ENCODE data around the gene DVL1.

DVL1 gene

DNA sequence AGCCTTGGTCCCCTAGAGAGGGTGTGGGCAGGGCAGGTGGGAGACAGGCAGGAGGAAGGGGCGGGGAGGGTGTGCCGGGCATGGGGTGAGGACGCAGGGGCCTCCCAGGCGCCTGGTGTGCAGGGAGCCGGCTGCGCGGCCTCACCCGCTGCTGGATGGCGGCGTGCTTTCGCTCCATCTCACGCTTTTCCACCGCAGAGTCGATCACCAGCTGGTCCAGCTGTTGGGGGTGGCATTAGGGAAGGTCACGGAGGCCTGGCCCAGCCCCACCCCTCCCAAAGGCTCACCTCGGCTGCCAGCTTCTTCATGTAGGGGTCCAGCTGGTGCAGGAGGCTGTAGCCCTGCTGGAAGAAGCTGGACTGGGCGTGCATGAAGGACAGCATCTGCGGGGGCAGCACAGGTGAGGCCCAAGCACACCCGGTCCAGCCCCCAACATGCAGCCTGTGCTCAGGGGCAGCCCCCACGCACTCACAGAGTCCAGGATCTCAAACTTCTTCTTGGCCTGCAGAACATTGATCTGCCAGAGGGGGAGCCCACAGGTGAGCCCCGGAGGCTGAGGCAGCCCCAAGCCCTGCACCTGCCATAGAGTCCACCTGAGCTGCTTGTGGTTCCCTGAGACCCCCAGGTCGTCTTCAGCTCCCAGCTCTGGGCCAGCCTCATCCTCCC, 49.4 kb downstream of the DVL1 start:
- DNase-seq (ENCODE audit: low read depth, low spot score) = no peak

- DNase-seq (ENCODE audit: low read depth, low spot score) = no peak
These were observed 50.1 kb downstream of the DVL1 start for GRCh38 chr1:1298861-1299685.

GRCh38 chr1:1297802-1298424, 51.3 kb downstream of the DVL1 start:
- no peak for DNase-seq (ENCODE audit: low read depth, low spot score)

- DNase-seq (ENCODE audit: low read depth, low spot score) = no peak
These were observed 52.9 kb downstream of the DVL1 start for GRCh38 chr1:1296070-1297061.

- no peak for DNase-seq (ENCODE audit: low read depth, low spot score)
These were observed 53.9 kb downstream of the DVL1 start for GRCh38 chr1:1295154-1295923.

- DNase-seq (ENCODE audit: low read depth, low spot score) = no peak
These were observed 54.8 kb downstream of the DVL1 start for GRCh38 chr1:1294250-1294890.

- no peak for DNase-seq (ENCODE audit: low read depth, low spot score)
These were observed 55.7 kb downstream of the DVL1 start for GRCh38 chr1:1293263-1294249.

DNA sequence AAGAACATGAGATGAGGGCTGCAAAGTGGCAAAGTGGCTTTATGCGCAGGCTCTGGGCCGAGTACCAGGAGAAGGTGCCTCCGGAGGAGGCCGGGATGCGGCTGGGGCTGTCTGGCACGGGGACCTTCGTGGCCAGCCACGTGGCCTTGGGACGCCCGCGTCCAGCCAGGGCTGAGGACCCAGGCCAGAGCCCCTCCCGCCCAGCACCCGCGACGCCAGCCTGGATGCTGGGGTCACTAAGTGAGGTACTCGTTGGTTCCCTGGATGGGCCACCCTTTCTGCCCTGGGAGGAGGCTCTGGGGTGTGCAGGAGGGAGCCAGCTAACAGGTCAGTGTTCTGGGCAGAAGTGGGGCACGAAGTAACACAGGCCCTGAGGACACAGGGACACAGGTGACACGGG, 56.4 kb downstream of the DVL1 start:
- DNase-seq (ENCODE audit: low read depth, low spot score) = no peak

GRCh38 chr1:1292442-1292779, 56.8 kb downstream of the DVL1 start:
- DNase-seq (ENCODE audit: low read depth, low spot score) = no peak

DNA sequence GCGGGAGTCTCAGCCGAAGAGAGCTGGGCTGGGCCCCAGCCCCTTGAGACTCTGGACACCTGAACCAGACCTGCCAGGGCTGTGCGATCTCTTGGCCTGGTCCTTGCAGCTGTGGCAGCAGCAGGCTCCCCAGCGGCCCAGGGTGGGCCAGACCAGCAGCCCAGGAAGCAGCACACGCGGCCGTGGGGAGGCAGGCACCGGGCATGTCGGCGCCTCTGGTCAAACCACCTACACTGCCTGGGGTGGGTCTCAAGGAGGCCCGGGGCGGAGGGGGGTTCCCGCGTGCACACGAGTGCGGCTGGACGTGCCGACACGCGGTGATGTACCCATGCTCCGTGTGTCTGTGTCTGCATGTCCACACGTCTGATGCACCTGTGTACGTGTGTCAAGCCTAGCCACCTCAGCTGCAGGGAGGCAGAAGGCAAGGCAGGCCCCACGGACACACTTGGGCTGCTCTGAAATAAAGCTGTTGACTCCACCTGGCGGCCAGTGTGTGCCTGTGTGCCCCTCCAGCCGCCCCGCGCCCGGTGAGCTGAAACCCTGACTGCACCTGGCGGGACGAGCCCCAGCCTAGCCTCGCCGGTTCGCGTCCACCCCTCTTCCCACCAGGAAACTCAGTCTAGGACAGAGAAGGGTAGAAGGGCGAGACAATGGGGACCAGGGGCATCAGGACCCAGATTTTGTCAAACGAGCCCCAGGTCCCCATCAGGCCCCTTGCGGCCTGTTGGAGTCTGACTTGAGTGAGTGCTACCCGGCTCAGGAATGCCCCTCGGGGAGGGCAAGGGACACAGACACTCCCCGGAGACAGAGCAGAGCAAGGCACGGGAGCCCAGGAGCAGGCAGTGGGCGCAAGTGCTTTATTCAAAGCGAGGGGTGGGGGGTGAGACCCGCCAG, 57.4 kb downstream of the DVL1 start:
- no peak for DNase-seq (ENCODE audit: low read depth, low spot score)

DNA sequence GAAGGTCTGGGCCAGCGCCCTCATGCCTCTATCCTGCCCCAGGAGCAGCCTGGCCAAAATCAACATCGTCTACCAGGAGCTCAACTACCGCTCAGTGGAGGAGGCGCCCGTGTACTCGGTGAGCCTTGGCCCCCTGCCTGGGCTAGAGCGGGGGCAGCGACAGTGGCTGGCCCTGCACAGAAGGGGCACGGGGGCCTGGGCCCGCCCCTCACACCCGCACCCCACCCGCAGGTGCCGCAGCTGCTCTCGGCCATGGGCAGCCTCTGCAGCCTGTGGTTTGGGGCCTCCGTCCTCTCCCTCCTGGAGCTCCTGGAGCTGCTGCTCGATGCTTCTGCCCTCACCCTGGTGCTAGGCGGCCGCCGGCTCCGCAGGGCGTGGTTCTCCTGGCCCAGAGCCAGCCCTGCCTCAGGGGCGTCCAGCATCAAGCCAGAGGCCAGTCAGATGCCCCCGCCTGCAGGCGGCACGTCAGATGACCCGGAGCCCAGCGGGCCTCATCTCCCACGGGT, 58.1 kb downstream of the DVL1 start:
- no peak for DNase-seq (ENCODE audit: low read depth, low spot score)

- DNase-seq (ENCODE audit: low read depth, low spot score) = no peak
These were observed 58.9 kb downstream of the DVL1 start for GRCh38 chr1:1290238-1290731.

DNA sequence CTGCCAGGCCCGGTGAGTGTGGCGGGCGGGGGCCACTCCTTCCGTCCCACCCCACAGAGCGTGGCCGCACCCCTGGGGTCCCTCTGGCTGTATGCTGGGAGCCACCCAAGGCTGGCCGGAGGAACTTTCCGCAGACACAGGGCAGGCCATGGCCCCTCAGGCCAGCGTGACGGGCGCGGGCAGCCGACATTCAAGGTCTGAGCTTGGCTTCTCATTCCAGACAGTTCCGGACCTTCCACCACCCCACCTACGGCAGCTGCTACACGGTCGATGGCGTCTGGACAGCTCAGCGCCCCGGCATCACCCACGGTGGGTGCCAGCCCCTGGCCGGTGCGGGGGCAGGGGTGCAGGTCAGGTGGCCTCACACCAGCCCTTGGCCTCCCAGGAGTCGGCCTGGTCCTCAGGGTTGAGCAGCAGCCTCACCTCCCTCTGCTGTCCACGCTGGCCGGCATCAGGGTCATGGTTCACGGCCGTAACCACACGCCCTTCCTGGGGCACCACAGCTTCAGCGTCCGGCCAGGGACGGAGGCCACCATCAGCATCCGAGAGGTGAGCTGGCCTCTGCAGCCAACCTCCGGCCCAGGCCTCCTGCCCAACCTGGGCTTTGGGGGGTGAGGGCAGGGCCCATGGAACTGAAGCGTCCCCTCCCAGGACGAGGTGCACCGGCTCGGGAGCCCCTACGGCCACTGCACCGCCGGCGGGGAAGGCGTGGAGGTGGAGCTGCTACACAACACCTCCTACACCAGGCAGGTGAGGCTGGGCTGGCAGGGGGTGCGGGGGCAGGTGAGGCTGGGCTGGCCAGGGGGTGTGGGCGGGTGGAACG, 61.7 kb downstream of the DVL1 start:
- DNase-seq (ENCODE audit: low read depth, low spot score) = no peak

GRCh38 chr1:1286313-1287261, 62.6 kb downstream of the DVL1 start:
- DNase-seq (ENCODE audit: low read depth, low spot score) = no peak

DNA sequence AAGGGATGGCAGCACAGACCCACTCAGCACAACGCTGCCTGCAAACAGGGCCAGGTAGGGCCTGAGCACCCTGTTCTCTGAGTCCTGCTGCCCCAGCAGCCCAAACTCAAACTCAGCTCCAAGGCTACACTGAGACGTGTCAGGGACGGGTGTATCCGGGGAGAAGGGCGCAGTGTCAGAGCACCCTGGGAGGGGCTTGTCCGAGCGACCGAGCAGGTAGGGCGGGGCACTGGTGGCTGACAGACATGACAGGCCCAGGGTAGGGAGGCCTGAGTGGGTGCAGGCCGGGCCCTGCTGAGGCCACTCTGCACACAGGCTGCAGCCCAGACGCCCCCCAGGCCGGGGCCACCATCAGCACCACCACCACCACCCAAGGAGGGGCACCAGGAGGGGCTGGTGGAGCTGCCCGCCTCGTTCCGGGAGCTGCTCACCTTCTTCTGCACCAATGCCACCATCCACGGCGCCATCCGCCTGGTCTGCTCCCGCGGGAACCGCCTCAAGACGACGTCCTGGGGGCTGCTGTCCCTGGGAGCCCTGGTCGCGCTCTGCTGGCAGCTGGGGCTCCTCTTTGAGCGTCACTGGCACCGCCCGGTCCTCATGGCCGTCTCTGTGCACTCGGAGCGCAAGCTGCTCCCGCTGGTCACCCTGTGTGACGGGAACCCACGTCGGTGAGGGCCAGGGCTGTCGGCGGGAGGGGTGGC, 63.5 kb downstream of the DVL1 start:
- DNase-seq (ENCODE audit: low read depth, low spot score) = no peak

Data from brain pericyte (primary cell).